GM20431 (cell line): ENCODE results near the gene GRIP1.

Source experiments
- in situ Hi-C: fragments of 300-500 bp; cut with MseI, MboI; formaldehyde crosslinking; loops from one replicate; pipeline ENCODE4 v1.15.0; 2020; ENCODE audit warnings: low sequenced_read_pairs; ENCODE audit not compliant: unreplicated experiment

GRIP1 gene

GRCh38 chr12:66495709-66496108, 183.2 kb downstream of the GRIP1 start:
- in situ Hi-C loops: no loop called here

GRCh38 chr12:66493819-66494218, 185.1 kb downstream of the GRIP1 start:
- in situ Hi-C loops: no loop called here

- in situ Hi-C loops: no loop called here
These were observed 187.0 kb downstream of the GRIP1 start for GRCh38 chr12:66491853-66492252.

GRCh38 chr12:66482351-66483203, 196.3 kb downstream of the GRIP1 start:
- in situ Hi-C loops: no loop called here

- in situ Hi-C loops: no loop called here
These were observed 210.9 kb downstream of the GRIP1 start for GRCh38 chr12:66467932-66468331.

- in situ Hi-C loops: no loop called here
These were observed 217.5 kb downstream of the GRIP1 start for GRCh38 chr12:66461331-66461730.

GRCh38 chr12:66459944-66460482, 218.9 kb downstream of the GRIP1 start:
- in situ Hi-C loops: no loop called here

GRCh38 chr12:66456612-66457011, 222.3 kb downstream of the GRIP1 start:
- in situ Hi-C loops: no loop called here

GRCh38 chr12:66453844-66454243, 225.0 kb downstream of the GRIP1 start:
- in situ Hi-C loops: no loop called here

- in situ Hi-C loops: no loop called here
These were observed 225.8 kb downstream of the GRIP1 start for GRCh38 chr12:66453120-66453519.

GRCh38 chr12:66449531-66449930, 229.3 kb downstream of the GRIP1 start:
- in situ Hi-C loops: no loop called here

GRCh38 chr12:66447643-66448042, 231.2 kb downstream of the GRIP1 start:
- in situ Hi-C loops: no loop called here

GRCh38 chr12:66446276-66446675, 232.6 kb downstream of the GRIP1 start:
- in situ Hi-C loops: no loop called here

GRCh38 chr12:66441905-66442559, 236.8 kb downstream of the GRIP1 start:
- in situ Hi-C loops: no loop called here

GRCh38 chr12:66438601-66439000, 240.3 kb downstream of the GRIP1 start:
- in situ Hi-C loops: no loop called here

GRCh38 chr12:66430106-66430505, 248.8 kb downstream of the GRIP1 start:
- in situ Hi-C loops: no loop called here

- in situ Hi-C loops: no loop called here
These were observed 250.0 kb downstream of the GRIP1 start for GRCh38 chr12:66428870-66429269.

GRCh38 chr12:66428261-66428660, 250.6 kb downstream of the GRIP1 start:
- in situ Hi-C loops: no loop called here

- in situ Hi-C loops: no loop called here
These were observed 252.2 kb downstream of the GRIP1 start for GRCh38 chr12:66426696-66427095.

GRCh38 chr12:66423266-66423665, 255.6 kb downstream of the GRIP1 start:
- in situ Hi-C loops: loop anchor here (25.0 kb wide), 1 partner anchor 311 kb away; no protein-coding TSS in a partner anchor

GRCh38 chr12:66418908-66419307, 260.0 kb downstream of the GRIP1 start:
- in situ Hi-C loops: loop anchor here (25.0 kb wide), 1 partner anchor 307 kb away; no protein-coding TSS in a partner anchor
